Activated T-cell treated with anti-CD3 and anti-CD28 coated beads for 4 hours (primary cell): ENCODE data around the gene SLC22A17.

Source experiments
- DNase-seq: peaks from one replicate; pipeline ENCODE4 v3.0.0-alpha.2; 2020

The SLC22A17 gene

GRCh38 chr14:23380976-23381375 is 28.3 kb upstream of the SLC22A17 start:
- no peak for DNase-seq

- DNase-seq, result no peak
Measured at GRCh38 chr14:23380197-23380914, 27.7 kb upstream of the SLC22A17 start.

- DNase-seq, result peak; percentile 56
Measured at GRCh38 chr14:23379366-23380196, 26.9 kb upstream of the SLC22A17 start.

GRCh38 chr14:23378612-23379220 is 26.0 kb upstream of the SLC22A17 start:
- no peak for DNase-seq

GRCh38 chr14:23377573-23378563 is 25.2 kb upstream of the SLC22A17 start:
- no peak for DNase-seq

GRCh38 chr14:23377198-23377550 is 24.5 kb upstream of the SLC22A17 start:
- no peak for DNase-seq

GRCh38 chr14:23376482-23377197 is 24.0 kb upstream of the SLC22A17 start, which contains the start of gene CMTM5:
CMTM5 (plus strand) TSS chr14:23377046; CDS start chr14:23377252, 206 bp downstream.
- DNase-seq, result no peak

GRCh38 chr14:23375527-23376251 is 23.0 kb upstream of the SLC22A17 start:
- no peak for DNase-seq

GRCh38 chr14:23373041-23373440 is 20.4 kb upstream of the SLC22A17 start:
- no peak for DNase-seq

GRCh38 chr14:23372509-23372908 is 19.8 kb upstream of the SLC22A17 start, which contains the start of gene IL25:
IL25 (plus strand) TSS chr14:23372809.
- no peak for DNase-seq

- DNase-seq, result no peak
Measured at GRCh38 chr14:23371865-23372264, 19.2 kb upstream of the SLC22A17 start.

GRCh38 chr14:23370221-23370620 is 17.5 kb upstream of the SLC22A17 start:
- DNase-seq, result no peak

GRCh38 chr14:23366426-23366921 is 13.8 kb upstream of the SLC22A17 start:
- DNase-seq, result no peak

- DNase-seq, result no peak
Measured at GRCh38 chr14:23365732-23366425, 13.2 kb upstream of the SLC22A17 start.

- no peak for DNase-seq
Measured at GRCh38 chr14:23365036-23365731, 12.5 kb upstream of the SLC22A17 start, which contains the start of gene EFS. EFS (minus strand) TSS chr14:23365172; CDS start chr14:23365025, 147 bp downstream.

- no peak for DNase-seq
Measured at GRCh38 chr14:23364164-23365035, 11.7 kb upstream of the SLC22A17 start.

- DNase-seq, result no peak
Measured at GRCh38 chr14:23362200-23362599, 9.5 kb upstream of the SLC22A17 start.

- no peak for DNase-seq
Measured at GRCh38 chr14:23361763-23362162, 9.1 kb upstream of the SLC22A17 start.
